ENCODE results near the gene LRRC28.

LRRC28 gene

DNA sequence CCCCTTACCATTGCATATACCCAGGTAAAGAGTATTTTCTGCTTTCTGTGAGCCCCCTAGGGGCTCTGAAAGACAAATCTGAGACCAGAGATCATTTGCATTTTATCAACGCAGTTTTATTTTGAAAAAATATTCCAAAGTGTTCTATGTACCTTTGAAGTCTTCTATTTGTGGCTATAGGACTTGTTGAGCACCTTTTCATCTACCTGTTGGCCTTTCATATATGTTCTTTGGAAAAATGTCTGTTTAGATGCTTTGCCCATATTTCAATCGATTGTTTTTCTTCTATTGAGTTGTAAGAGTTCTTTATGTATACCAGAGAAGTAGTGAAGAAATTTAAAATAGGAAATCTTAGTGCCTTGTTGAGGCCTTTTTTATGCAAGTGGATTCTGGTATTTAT lies 94.0 kb downstream of the LRRC28 start:
- DNase-seq: no peak

DNA sequence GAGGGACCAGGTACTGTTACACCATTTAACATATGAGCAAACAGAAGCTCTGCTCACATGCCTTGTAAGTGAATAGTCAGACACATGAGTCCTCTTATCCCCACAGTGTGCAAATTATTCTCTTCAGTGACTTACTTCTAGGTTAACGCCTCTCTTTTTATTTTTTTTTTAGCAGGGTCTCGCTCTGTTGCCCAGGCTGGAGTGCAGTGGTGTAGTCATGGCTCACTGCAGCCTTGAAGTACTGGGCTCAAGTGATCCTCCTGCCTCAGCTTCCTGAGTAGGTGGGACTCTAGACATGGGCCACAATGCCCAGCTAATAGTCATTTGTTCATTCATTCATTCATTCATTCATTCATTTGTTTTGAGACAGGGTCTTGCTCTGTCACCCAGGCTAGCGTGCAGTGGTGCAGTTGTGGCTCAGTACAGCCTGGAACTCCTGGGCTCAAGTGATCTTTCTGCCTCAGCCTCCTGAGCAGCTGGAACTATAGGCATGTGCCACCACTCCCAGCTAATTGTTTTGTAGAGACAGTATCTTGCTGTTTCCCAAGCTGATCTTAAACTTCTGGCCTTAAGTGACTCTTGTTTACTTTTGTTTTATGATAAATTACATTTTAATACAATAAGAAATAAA lies 94.7 kb downstream of the LRRC28 start:
- no peak for DNase-seq

DNA sequence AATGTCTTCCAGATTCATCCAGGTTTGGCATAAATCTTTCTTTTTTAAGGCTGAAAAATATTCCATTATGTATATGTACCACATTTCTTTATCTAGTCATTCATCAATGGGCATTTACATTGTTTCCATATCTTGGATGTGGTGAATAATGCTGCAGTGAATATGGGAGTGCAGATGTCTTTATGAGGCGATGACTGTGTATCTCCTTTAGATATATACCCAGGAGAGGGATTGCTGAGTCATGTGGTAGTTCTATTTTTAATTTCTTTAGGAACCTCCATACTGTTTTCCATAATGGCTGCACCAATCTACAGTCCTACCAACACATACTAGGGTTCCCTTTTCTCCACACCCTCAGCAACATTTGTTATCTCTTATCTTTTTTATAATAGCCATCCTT lies 96.3 kb downstream of the LRRC28 start:
- no peak for DNase-seq

DNA sequence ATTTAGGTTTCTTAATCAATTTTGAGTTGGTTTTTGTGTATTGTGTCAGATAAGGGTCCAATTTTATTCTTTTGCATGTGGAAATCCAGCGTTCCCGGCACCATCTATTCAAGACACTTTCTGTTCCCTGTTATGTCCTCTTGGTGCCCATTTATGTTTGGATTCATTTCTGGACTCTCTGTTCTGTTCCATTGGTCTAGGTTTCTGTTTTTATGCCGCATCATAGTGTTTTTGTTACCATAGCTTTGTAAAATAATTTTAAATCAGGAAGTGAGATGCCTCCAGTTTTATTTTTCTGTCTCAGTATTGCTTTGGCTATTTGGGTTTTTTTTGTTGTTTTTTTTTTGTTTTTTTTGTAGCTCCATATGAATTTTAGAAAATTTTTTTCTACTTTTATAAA lies 97.1 kb downstream of the LRRC28 start:
- no peak for DNase-seq

DNA sequence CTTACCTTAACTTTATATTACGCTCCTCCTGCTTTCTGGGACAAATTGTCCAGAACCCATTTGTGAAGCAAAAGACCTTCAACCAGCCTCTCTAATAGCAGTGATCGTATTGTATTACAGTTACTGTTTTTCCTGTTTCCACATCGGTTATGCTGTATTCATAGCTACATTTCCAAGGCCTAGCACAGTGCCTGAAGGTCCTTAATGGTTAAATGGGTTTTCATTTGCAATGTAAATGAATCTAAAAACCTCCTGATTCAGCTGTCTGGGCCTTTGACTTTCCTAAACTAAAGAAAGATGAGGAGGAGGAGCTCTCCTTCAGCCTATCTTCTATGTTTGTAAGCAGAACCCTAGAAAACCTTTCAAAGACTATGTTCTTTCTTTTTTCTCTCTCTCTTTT lies 99.1 kb downstream of the LRRC28 start:
- no peak for DNase-seq

DNA sequence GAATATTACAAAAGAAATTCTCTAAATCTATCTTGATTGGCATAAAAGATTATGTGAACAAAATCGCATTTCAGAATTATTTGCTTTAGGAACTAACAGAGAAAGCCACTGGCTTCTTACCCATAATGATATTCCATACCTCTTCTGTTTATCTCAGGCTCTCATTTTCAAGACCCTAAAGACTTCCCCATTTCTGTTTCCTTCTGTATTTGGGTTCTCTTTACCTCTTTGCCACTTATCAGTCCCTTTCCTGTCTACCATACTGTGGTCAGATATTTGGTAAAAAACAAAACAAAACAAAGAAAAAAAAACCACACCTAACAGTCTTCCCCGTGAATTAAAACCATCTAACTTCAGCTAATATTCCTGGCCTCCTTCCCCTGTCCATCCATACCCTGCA lies 108.5 kb downstream of the LRRC28 start:
- DNase-seq: no peak

DNA sequence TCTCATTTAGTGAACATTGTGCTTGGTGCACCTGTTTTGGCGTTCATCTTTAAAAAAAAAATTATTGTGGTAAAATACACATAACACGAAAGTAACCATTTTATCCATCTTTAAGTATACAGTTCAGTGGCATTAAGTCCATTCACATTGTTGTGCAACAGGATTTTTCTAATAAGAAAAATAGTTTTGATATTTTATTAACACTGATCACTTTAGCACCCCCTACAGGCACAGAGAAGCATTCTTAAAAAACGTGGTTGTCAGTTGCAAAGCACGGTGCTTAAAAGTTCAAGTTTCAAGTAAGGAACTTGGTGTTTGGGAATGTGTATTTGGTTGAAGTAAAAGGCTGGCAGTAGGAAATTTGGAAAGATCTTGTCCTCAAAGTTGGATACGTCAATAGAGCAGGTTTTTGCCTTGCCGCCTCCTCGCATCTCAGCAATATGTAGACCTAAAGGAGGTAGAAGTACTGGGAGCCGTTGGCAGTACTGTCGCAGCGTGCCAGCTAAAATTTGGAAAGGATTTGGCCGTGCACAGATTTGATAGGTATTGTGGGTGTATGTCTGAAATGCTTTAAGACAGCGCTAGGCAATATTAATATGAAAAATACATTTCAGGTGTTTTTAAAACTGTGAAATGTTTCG lies 110.4 kb downstream of the LRRC28 start:
- DNase-seq: no peak

DNA sequence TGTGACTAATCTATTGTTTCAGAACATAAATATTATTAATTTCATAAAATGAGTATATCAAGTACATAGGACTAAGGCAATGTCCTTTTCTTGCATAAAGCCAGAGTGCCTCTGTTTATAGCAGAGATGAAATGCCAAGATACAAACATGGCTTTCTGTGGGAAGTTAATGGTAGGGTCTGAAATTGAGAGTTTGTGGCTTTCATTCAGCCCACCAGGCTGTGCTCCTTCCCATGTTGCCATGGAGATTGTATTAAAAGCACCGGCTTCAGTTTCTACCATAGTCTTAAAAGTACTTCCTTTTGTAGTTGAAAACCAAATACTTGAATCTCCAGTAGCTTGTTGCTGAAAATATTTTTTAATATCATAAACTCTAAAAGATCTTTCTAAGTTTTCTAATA lies 114.0 kb downstream of the LRRC28 start:
- DNase-seq: no peak

DNA sequence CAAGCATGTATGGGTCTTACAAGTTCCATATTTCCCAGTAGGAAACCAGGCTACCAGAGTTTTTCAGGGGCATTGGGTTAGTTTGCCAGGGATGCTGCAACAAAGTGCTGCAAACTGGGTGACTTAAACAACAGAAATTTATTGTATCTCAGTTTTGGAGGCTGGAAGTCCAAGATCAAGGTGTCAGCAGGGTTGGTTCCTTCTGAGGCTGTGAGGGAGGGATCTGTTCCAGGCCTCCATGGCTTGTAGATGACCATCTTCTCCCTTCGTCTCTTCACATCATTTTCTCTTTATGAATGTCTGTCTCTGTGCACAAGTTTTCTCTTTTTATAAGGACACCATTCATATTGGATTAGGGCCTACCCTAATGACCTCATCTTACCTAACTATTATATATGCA lies 114.7 kb downstream of the LRRC28 start:
- no peak for DNase-seq

DNA sequence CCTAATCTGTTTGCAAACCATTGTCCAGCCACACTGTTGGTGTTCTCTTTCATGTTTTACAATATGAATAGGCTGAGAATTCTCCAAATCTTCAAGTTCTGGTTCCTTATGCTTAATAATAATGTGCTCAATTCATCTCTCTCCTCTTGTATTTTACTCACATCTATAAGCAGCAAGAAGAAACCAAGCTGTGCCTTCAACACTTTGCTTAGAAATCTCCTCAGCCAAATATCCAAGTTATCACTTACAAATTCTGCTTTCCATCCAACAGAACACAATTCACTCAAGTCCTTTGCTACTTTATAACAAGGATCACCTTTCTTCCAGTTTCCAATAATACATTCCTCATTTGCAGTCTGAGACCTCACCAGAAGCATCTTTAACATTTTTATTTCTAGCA lies 117.5 kb downstream of the LRRC28 start:
- DNase-seq: no peak

DNA sequence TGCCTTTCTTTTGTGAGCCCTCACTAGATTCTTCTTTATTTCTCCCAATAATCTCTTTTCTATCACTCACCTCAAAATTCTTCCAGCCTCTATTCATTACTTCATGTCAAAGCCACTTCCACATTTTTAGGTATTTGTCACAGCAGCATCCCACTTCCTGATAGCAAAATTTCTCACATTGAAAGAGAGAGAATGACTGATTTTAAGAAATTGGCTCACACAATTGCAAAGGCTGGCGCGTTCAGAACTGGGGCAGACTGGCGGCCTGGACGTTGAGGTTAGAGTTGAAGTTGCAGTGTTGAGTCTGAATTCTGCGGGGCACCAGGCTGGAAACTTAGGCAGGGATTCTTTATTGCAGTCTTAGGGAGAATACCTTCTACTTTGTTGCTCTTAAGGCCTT lies 117.9 kb downstream of the LRRC28 start:
- peak; percentile 54 for DNase-seq

DNA sequence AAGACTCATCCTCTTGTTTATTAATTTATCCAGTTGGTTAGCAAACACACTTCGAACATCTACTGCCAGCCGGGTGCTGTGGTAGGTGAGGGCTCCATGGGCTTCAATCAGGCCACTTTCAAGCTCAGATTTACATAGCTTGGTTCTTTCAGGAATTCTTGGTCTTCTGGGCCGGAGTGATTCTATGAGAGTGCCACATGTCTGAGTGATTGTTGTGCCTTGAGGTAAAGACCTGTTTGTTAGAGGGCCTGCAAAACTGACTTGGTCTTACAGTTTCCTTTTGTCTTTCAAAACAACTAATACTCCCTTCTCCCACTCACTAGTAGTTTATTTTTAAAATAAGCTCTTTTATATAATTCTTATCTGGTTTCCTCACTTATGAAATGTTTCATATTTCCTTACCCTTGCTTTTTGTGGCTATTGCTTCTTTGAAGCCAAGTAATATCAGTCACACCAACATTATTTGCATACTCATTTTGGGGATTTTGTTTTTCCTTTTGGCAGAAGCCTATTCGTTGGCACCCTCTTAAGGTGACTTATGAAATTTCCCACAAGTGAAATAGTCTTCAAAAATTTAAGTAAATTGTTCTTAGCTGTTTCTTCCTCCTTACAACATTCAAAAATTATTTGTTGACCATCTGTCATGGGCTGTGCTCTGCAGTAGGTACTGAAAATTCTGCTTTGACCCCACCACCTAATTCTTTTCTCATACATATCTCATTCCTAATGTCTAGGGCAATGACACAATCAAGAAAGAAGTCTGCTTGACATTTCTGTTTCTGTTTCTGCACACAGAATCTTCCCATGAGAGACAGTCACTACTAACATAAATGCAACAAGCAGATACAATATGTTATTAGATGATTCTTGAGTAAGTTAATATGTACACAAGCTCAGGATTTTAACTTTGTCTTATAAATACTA lies 120.2 kb downstream of the LRRC28 start:
- DNase-seq: peak; percentile 81

DNA sequence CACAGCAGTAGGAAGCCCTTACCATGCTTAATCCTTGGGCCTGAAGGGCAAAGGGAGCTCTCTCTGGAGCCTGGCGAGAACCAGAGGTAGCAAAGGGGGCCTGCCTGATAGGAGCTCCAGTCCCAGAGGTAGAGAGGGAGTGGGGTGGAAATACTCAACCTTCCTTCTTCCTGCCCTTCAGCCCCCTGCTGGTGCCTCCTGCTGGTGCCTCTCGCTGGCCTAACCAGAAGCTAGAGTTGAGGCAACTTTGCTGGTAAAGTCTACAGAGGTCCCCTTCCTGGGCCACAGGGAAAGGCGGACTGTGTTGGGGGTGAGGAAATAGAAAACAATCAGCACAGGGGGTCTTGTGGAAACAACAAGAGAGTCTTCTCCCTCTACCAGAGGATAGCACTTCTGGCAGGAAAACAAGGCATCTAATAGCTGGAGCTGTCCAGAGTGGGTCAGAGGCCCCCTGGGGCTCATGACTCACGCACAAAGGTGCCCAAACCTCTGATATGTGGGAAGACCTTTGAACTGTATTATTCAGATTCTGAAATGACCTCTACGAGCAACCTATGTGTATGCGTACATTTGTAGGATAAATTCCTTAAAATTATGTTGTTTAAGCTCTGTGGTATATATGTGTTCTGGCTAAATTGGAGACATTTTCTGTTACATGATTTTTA lies 133.9 kb downstream of the LRRC28 start:
- DNase-seq: no peak

DNA sequence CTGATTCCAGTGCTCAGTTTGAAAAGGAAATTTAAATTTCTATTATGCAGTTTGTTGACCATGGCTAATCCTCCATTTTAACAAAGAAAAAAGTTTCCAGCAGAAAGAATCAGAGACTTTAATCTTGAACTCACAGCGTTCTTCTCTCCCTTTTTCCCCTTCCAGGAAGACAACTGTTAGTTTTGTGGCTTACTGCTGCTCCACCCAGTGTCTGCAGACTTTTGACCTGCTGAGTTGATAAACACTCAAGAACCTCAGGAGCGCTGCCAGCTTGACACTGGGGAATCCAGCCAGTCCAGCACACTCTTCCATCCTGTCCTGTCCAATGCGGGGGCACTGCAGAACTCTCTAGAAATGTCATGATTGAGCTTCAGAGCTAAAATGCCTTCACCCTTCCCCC lies 134.6 kb downstream of the LRRC28 start:
- DNase-seq: no peak

DNA sequence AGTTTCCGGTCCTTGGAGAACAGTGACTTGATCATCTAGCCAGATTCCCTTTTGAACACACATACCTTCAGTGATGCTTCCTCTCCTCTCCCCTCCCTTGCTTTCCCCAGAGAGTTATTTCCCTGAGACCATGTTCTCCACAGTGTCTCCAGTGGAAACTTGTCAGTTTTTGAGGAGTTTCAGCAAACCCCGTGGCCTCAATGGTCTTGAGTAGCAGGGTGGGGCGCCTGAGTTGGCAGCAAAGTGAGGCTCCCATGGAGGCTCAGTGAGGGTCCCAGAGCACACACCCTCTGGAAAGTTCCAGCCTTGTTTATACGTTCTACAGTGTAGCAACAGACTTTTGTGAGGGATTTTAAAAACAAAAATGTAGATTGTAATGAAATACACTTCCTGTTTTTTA lies 135.1 kb downstream of the LRRC28 start:
- no peak for DNase-seq

DNA sequence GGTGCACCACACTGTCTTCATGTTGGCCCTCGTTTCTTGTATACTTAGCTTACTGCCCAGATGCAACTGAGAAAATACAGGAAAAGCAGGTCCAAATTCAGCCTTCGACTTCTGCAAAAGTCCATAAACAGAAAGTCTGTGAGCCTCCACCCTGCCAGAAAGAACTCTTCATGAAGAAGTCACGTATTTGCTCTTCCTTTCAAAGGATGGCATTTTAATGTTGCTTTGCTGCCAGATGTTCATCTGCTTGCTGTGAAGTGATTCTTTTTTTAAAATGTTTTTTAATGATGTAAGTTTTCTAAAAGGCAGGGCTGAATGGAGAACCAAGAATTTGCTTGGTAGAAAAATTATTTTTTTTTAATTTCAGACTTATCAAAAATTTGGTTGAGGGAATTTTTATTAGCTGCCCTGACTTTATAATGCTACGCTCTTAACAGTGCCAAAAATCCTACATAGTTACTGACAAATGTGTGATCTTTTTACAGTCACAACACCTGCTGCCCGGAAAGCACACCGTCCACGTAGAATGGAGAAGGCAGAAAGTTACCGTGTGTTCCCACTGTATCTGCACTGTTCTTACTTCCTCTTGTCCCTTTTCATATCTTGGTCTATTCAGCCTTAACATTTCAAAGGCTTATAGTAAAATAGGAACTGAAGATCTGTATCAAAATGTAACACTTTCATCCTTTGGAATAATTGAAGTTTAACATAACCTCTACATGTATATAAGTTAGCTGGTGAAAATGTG lies 136.3 kb downstream of the LRRC28 start:
- no peak for DNase-seq

DNA sequence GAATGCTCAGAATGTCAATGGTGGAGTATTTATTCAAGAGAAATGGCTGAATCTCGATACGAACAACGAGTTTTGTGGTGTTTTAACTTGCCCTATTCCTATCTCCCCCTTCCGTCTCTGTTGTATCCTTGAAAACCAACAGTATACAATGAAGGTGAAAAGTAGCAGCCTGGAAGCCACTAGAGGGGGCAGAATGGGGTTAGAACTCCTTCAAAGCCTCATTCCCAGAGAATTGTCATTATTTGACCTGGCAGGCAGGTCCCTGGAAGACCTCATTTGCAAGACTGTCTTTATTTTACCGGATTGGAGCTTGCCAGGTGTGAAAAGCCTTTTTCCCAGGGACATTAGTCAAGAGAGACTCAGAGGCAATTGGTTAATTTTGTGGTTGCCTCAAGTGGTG lies 139.4 kb downstream of the LRRC28 start:
- DNase-seq: no peak

DNA sequence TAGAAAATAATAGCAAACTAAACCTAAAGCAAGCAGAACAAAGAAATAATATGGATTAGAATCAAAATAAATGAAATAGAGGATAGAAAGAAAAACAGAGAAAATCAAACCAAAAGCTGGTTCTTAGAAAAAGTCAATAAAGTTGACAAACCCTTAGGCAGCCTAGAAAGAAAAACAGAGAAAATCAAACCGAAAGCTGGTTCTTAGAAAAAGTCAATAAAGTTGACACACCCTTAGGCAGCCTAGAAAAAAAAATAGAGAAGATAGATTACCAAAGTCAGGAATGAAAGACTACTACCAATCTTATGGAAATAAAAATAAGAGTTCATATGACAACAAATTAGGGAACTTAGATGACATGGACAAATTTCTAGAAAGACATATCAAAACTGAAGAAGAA lies 142.4 kb downstream of the LRRC28 start:
- peak; percentile 36 for DNase-seq

DNA sequence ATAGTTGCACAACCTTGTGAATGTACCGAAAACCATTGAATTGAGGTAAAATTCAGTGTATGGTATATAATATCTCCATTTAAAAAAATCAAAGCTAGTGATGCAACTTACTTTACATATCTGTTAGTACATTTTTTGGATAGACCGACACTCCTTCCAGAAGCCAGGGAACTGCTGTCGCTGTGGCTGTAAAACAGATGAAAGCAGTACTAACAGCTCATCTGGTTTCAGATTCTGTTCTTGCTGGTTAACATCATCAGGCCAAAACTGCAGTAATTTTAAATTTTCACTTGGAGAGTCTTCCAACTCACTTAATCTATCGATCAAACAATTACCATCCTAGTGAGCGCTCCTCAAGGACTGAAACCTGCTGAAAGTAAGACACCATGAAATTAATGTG lies 145.1 kb downstream of the LRRC28 start:
- DNase-seq: peak; percentile 44

DNA sequence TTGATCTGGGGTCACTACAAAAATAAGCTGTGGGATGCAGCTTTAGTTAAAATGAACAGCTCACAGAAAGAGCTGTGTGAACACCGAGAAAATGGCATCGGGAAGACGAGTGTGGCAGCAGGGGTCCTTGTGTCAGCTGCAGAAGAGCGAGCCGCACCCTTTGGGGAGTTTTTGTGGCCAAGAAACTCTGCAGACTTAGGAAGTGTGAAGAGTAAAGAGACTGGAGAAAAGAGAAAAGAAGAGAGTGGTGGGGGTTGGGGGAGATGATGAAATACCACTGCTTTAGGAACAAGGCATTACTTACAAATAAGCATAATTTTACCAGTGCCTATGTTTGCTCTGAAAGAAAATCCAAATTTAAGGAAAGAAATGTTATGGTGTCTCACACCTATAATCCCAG lies 147.8 kb downstream of the LRRC28 start:
- DNase-seq: no peak

DNA sequence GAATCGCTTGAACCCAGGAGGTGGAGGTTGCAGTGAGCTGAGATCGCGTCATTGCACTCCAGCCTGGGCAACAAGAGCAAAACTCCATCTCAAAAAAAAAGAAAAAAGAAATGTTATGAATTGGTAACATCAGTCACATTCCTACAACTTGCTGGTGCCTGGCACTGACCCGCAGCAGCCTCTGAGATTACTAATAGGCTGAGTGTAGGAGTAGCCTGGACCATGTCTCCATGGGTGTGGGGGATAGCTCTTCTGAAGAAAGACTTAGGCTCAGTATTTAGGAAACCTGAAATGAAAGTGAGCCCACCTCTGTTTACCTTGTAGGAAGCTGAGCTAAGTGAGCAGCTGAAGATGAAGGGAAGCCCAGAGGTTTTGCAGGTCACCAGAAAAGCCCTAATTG lies 148.3 kb downstream of the LRRC28 start:
- DNase-seq: peak; percentile 43

DNA sequence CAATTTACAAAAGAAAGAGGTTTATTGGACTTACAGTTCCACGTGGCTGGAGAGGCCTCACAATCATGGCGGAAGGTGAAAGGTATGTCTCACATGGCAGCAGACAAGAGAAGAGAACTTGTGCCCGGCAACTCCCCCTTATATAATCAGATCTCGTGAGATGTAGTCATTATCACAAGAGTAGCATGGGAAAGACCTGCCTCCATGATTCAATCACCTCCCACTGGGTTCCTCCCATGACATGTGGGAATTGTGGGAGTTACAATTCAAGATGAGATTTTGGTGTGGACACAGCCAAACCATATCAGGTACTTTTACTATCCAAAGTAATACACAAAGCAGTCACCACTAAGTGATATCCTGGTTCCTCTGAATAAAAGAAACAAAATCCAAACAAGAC lies 149.9 kb downstream of the LRRC28 start:
- DNase-seq: peak; percentile 85

Measured in inflammatory macrophage treated with lipopolysaccharide for 4 hours (primary cell).